ENCODE measurements around the gene TNK1. TPM values are rescaled to one million over a fixed set of nuclear protein-coding genes. Genes with fewer than 3 reads are reported as not detected.

TNK1 gene
- total RNA-seq, 1 donor from 2014 or later: 2.5 TPM

- no peak for DNase-seq
Observed at GRCh38 chr17:7413346-7413985, 32.6 kb downstream of the TNK1 start.

GRCh38 chr17:7414837-7415236, 33.9 kb downstream of the TNK1 start:
- DNase-seq: no peak

GRCh38 chr17:7415784-7416183, 34.9 kb downstream of the TNK1 start:
- no peak for DNase-seq

- no peak for DNase-seq
Observed at GRCh38 chr17:7416323-7416722, 35.4 kb downstream of the TNK1 start.

- DNase-seq: no peak
Observed at GRCh38 chr17:7417056-7417655, 36.3 kb downstream of the TNK1 start.

GRCh38 chr17:7418472-7419152, 37.7 kb downstream of the TNK1 start:
- no peak for DNase-seq

- DNase-seq: no peak
Observed at GRCh38 chr17:7419819-7420610, 39.1 kb downstream of the TNK1 start, which contains the start of gene SPEM1. Gene SPEM1, plus strand, starts transcription at chr17:7420324. Its CDS starts 61 bp downstream, at chr17:7420385.

GRCh38 chr17:7421186-7421585, 40.3 kb downstream of the TNK1 start:
- no peak for DNase-seq

GRCh38 chr17:7423679-7424078, 42.8 kb downstream of the TNK1 start:
- DNase-seq: no peak

- DNase-seq: no peak
Observed at GRCh38 chr17:7425316-7425715, 44.4 kb downstream of the TNK1 start, which contains the start of gene SPEM2. Gene SPEM2, plus strand, starts transcription at chr17:7425616. Its CDS starts 73 bp downstream, at chr17:7425689.

- DNase-seq: no peak
Observed at GRCh38 chr17:7425756-7426155, 44.9 kb downstream of the TNK1 start.

GRCh38 chr17:7426203-7426863, 45.4 kb downstream of the TNK1 start:
- no peak for DNase-seq

GRCh38 chr17:7426896-7427489, 46.1 kb downstream of the TNK1 start:
- DNase-seq: no peak

- no peak for DNase-seq
Observed at GRCh38 chr17:7427549-7427948, 46.7 kb downstream of the TNK1 start.

GRCh38 chr17:7428557-7428956, 47.7 kb downstream of the TNK1 start, which contains the start of gene SPEM3:
Gene SPEM3, plus strand, starts transcription at chr17:7428857. Its CDS starts 46 bp downstream, at chr17:7428903.
- DNase-seq: no peak

GRCh38 chr17:7429722-7430121, 48.8 kb downstream of the TNK1 start:
- no peak for DNase-seq

- DNase-seq: no peak
Observed at GRCh38 chr17:7431231-7431630, 50.3 kb downstream of the TNK1 start.

GRCh38 chr17:7432296-7432695, 51.4 kb downstream of the TNK1 start:
- no peak for DNase-seq

GRCh38 chr17:7435676-7436555, 55.0 kb downstream of the TNK1 start:
- DNase-seq: no peak

- no peak for DNase-seq
Observed at GRCh38 chr17:7436556-7437368, 55.9 kb downstream of the TNK1 start.

Data from skin of body (tissue), 2 donors.